Measurements from ENCODE around the gene ABCF1.

Gene ABCF1

GRCh38 chr6:30640481-30640880, 69.2 kb downstream of the ABCF1 start:
- DNase-seq: no peak

GRCh38 chr6:30641048-30641447, 69.8 kb downstream of the ABCF1 start:
- DNase-seq: no peak
